ENCODE data around the gene OR1S1.
"Not testable (repeated sequence)": the region's sequence is repeated elsewhere in the genome, so short reads cannot be mapped to it uniquely, and the experiment has no call there.

Gene OR1S1

DNA sequence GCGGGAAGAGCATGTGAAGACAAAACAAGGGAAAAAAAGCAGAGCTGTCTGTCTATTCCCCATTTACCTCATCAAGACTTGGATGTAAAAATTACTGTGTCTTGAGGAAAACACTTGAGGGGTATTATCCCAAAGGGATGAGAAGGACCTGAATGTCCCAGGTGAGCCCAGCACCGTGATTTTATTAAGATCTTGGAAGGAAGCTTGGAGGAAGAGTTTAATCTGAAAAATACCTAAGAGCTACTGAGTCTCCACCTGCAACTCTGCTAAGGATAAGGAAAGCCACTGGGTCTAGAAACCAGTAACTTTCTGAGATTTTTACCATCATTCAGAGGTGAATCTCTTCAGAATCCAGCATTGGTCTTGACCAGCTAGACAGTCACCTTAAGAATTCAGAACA, at the start of gene OR1S1:
OR1S1 (plus strand) TSS at position 301 of the 400 bp plus-strand sequence.
- not testable (repeated sequence) for DNase-seq (ENCODE audit: extremely low read depth in 1 of 2, low read depth in 1 of 2)

DNA sequence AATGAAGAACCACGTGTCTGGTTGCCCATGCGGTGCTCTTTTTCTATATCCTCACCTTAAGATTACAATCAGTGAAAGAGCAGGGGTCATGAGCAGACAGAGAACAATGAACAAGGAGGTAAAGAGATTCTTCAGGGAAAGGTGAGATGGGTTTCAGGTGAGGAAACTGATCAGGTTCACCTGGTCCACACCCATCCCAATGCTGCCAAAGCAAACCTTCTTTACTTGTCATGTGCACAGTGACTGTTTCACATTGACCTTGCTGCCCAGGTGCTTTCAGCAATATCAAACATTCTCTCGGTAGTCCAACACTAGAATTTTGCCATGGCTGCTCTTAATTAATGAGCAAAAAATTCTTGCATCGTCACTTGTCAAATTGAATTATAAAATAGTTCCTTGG, 48.1 kb upstream of the OR1S1 start:
- DNase-seq (ENCODE audit: extremely low read depth in 1 of 2, low read depth in 1 of 2): no peak

DNA sequence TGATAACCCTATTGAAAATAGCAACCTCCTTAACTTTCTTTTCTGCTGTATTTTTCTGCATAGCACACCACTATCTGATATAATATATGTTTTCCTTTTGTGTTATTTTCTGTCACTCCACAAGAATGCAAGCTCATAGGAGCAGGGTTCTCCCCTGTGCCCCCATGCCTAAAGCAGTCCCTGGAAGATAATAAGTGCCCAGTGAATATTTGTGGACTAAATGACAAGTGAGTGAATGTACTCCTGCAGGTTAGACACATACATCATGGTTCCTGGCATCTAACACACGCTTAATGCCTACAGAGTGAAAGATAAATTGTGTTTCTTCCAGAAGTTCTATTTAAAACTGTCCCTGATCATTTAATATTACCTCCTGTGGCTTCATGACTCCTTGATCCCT, 47.5 kb upstream of the OR1S1 start:
- no peak for DNase-seq (ENCODE audit: extremely low read depth in 1 of 2, low read depth in 1 of 2)

DNA sequence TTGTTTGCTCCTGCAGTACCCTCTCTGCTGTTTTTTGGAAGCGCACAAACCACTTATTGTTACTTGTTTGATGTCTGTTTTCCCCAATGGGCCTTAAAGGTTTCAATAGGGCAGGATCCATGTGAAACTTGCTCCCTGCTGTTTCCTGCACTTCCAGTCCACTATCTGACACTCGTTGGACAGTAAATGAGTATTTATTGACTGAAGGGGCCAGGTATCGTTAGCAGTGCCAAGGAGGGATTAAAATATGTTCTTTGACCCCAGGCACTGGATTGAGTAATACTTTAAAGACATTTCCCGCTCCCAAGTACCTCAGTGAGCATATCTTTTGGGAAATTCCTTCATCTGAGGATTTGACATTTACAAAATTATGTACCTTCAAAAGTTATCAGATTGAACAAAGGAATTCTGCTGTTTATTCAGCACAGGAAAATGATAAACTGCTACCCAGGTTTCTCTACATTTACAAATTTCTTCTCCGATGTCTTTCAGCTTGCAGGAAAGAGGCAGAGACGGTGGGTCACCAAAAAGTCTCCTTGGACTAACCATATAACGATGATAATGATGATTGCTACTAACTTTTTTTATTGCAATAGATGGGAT, 46.9 kb upstream of the OR1S1 start:
- no peak for DNase-seq (ENCODE audit: extremely low read depth in 1 of 2, low read depth in 1 of 2)

DNA sequence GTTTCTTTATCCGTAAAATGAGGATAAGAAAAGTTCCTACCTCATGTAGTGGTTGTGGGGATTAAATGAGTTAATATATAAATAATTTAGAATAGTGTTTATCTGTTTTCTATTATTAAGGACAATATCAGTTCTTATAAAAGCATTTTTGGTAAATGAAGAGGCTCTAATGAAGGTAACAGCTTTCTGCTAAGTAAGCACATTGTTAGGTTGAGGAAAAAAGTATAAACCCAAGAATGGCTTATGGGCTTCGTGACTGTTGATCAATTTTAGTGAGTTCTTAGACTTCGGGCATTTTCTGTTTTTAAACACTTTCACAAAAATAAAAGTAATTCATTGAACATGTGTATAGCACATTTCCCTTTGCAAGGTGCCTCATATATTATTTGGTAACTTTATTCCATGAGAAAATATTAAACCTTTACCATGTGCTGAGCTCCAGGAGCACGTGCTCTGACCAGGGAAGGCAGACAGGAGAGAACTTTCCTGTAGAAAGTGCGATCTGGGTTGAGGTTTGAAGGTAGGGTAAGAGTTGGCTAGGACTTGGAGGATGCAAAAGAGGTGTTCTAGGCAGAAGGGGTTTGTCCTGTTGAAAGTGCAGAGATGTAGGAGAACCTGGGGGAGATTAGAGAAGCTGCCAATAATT, 35.0 kb upstream of the OR1S1 start:
- DNase-seq (ENCODE audit: extremely low read depth in 1 of 2, low read depth in 1 of 2): no peak

DNA sequence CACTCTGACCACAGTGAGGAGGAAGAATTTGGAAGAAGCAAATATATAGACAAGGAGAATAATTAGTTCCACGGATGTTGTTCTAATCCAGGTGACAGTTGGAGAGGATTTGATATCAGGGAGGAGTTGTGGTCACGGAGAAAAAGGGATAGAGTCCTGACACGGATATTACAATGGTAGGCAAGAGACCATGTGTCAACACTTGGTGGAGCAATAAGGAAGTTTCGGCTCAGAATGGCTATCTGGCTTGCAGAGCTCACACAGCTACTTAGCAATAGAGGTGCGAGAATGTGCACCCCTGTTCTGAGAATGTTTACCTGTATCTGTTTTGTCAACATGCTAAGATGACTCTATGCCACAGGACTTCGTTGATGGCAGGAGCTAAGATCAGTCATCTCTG, 34.1 kb upstream of the OR1S1 start:
- DNase-seq (ENCODE audit: extremely low read depth in 1 of 2, low read depth in 1 of 2): no peak

DNA sequence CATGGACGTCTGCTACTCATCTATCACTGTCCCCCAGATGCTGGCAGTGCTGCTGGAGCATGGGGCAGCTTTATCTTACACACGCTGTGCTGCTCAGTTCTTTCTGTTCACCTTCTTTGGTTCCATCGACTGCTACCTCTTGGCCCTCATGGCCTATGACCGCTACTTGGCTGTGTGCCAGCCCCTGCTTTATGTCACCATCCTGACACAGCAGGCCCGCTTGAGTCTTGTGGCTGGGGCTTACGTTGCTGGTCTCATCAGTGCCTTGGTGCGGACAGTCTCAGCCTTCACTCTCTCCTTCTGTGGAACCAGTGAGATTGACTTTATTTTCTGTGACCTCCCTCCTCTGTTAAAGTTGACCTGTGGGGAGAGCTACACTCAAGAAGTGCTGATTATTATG, 32.9 kb upstream of the OR1S1 start:
- DNase-seq (ENCODE audit: extremely low read depth in 1 of 2, low read depth in 1 of 2): no peak

DNA sequence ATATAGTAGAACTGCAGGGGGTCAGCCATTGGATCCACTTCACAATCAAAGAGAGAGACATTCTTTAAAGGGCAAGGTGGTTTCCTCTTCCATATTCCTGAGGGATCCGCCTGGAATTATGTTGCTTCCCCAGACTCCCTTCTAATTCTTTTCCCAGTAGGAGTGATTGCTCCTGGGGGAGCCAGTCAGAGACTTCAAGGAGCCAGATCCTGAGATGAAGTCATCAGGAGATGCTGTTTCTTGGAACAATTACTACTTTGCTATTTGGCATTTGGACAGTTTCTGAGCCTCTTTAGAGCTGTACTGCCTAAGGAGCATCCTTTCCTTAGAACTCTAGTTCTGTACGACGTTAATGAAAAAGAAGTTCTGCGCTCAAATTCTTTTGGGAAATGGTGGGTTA, 25.6 kb upstream of the OR1S1 start:
- no peak for DNase-seq (ENCODE audit: extremely low read depth in 1 of 2, low read depth in 1 of 2)

DNA sequence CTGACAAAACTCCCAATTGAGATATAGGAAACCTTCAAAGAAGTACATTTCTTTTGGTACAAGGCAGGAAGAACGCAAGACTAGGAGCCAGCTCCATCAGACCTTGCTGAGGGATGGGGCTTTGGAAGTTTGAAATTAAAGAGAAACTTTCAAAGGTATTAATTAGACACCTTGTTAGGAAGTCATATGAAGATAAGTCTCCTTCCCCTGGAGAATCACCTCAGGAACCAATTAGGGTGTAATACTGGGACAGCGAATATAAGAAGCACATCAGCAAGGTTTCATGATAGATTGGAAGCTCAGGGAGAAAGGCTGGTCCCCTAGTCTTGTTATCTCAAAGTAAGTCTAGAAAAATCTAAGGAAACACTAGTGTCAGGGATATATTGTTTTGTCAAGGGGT, 23.8 kb upstream of the OR1S1 start, which contains the start of gene OR9Q2:
OR9Q2 (plus strand) TSS at position 301 of the 400 bp plus-strand sequence. CDS start 1,421 bp downstream, outside the sequence.
- DNase-seq (ENCODE audit: extremely low read depth in 1 of 2, low read depth in 1 of 2): no peak

DNA sequence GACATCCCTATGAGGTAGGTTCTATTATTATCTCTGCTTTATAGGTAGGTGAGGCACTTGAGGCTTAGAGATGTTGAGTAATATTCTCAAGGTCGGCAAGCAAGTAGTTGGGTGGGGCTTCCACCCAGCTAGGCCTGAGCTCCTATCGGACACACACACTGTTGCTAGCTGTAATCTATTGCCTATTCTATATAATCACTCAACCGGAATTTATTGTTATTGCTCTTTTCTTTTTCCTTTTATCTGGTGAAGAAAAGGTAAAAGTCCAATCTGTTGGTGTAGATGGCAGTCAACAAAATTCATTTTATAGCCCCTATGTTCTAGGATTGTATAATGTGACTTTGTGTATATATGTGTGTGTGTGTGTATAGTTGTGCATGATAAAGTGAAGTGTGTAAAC, 20.3 kb upstream of the OR1S1 start:
- DNase-seq (ENCODE audit: extremely low read depth in 1 of 2, low read depth in 1 of 2): no peak

DNA sequence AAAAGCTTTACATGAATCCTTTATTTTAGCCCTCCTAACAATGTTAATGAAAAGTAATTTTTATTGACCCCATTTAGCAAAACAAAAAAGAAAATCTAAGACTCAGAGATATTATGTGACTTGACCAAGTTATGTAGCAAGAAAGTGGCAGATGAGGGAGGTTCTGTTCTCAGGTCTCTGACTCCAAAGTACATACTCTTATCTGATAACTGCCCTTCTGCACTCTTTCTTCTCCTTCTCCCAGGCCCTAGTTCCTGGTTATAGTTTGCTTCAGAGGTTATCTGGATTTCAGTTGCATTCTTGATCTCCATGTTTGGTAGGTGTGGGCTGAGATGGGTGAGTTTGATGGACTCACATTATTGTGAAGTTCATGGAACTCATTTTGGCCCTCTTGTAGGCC, 19.1 kb upstream of the OR1S1 start:
- no peak for DNase-seq (ENCODE audit: extremely low read depth in 1 of 2, low read depth in 1 of 2)

DNA sequence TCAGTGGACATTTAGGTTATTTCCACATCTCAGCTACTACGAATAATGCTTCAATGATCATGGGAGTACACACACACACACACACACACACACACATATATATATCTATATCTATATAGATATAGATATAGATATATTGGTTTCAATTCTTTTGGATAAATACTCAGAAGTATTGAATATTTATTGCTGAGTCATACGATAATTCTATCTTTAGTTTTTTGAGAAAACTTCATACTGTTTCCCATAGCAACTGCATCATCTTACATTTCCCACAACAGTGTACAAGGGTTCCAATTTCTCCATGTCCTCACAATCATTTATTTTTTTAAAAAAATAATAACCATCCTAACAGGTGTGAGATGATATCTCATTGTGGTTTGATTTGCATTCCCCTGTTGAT, 16.6 kb upstream of the OR1S1 start:
- no peak for DNase-seq (ENCODE audit: extremely low read depth in 1 of 2, low read depth in 1 of 2)

DNA sequence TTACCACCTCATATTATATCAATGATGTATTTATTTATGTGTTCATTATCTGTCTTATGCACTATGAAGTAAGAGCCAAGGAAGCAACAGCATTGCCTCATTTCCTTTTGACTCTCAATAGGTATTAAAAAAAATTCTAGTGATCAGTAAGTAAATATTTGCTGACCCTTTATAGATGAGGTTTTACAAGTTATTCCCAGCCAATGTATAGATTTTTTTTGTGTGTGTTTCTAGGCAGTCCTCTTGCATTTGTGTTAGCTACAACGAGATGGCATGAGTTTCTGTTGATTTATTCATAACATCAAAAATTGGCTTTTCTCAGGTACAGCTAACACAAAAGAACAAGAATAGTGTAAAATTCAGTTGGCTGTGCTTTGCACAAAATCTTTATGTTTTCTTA, 13.2 kb upstream of the OR1S1 start:
- DNase-seq (ENCODE audit: extremely low read depth in 1 of 2, low read depth in 1 of 2): no peak

DNA sequence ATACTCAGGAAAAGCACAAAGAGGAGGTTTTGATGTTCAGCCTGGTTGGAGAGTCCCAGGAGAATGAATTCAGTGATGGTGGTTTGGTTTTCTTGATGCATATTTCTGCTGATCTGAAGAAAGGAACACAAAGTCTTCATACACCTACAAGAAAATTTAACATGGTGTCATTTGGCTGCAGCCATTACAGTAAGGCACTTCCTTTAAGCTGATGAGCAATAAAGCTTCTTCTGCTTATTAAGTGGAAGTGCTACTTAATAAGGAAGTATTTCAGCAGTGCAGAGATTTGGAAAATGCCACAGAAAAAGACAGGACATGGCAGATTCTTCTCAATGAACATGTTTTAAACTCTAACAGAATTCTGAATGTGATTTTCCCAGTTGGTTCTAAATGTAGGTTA, 8.5 kb upstream of the OR1S1 start, which contains the start of gene OR1S2:
OR1S2 (minus strand) TSS at position 101 of the 400 bp plus-strand sequence; CDS start at position 101, 0 bp downstream.
- no peak for DNase-seq (ENCODE audit: extremely low read depth in 1 of 2, low read depth in 1 of 2)

DNA sequence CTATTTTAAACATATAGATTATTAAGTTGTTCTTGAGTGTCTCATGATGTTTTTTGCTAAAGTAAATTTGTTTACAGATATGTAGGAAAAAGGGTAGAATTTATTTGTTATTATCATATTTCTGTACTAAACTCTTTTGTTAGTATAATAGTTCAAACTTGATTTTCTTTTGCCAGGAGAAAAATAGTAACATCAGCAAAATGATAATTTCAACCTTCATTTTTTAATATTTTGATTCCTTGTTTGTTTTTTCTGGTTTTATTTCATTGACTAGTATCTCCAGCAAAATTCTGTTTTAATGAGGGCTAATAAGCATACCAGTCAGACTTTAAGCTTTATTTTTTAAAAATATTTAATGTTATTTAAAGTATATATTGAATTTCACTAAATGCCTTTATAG, 4.0 kb downstream of the OR1S1 start:
- no peak for DNase-seq (ENCODE audit: extremely low read depth in 1 of 2, low read depth in 1 of 2)

DNA sequence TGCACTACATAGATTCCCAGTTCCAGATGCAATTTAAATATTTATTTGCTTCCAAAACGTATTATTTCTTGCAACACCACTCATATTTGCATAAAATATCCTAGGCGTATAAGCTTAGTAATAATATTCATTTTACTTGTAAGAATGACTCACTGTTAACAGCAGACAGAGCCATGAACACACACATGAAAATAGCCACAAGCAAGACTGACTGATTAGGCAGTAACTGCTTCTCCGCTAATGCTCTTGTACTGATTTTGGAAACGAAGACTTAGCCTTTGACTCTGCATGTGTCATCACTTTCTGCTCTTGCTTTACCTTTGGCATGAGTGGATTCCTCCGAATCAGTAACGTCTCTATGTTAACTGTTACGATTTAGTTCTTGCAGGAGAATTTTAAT, 10.2 kb downstream of the OR1S1 start:
- no peak for DNase-seq (ENCODE audit: extremely low read depth in 1 of 2, low read depth in 1 of 2)

DNA sequence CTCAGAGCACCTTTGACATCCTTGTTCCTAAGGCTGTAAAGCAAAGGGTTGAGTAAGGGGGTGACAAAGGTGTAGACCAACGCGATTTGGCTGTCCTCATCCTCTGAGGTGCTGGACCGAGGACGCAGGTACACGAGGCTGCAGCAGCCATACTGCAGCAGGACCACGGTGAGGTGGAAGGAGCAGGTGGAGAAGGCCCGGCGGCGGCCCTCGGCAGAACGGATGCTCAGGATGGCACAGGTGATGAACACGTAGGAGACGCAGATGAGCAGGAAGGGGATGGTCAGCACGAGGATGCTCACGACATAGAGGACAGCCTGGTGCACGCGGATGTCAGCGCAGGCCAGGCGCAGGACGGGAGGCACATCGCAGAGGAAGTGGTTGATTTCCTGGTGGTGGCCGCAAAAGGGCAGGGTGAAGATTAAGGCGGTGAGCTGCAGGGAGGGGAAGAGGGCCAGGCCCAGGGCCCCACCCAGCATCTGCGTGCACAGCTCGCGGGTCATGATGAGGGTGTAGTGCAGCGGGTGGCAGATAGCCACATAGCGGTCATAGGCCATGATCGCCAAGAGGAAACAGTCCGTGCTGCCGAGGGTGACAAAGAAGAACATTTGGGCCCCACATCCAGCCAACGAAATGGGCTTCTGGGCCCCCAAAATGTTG, 15.6 kb downstream of the OR1S1 start:
- DNase-seq (ENCODE audit: extremely low read depth in 1 of 2, low read depth in 1 of 2): no peak

DNA sequence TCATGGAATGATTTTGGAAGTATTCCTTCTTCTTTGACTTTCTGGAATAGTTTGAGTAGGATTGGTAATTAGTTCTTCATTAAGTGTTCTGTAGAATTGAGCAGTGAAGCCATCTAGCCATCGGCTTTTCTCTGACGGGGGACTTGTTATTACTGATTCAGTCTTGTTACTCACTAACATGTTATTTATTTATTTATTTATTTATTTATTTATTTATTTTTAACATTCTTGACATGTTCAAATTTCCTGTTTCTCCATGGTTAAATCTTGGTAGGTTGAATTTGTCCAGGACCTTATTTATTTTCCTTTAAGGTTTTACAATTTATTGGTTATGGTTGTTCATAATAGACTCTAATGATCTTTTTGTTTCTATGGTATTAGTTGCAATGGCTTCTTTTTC, 31.4 kb downstream of the OR1S1 start:
- no peak for DNase-seq (ENCODE audit: extremely low read depth in 1 of 2, low read depth in 1 of 2)

DNA sequence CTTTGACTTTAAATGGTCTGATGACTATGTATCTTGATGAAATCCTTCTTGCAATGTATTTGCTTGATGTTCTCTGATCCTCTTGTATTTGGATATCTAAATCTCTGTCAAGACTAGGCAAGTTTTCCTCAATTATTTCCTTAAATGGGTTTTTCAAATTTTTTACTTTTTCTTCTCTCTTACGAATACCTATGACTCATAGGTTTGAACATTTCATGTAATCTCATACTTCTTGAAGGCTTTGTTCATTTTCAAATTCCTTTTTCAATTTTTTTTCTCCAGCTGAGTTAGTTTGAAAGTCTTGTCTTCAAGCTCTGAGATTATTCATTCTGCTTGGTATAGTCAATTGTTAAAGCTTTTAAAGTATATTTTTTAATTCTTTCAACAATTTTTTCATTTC, 42.4 kb downstream of the OR1S1 start:
- DNase-seq (ENCODE audit: extremely low read depth in 1 of 2, low read depth in 1 of 2): no peak

DNA sequence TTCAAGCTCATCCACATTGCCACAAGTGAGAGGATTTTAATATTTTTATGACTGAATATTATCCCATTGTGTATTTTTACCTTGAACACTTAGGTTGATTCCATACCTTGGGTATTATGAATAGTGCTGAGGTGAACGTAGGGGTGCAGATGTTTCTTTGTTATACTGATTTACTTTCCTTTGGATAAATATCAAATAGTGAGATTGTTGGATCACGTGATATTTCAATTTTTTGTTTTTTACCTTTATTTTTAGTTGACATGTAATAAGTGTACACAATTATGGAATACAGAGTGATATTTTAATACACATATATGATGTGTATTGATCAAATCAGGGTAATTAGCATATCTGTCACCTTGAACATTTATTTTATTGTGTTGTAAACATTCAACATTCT, 47.5 kb downstream of the OR1S1 start:
- DNase-seq (ENCODE audit: extremely low read depth in 1 of 2, low read depth in 1 of 2): no peak

Measured in stimulated activated CD8-positive, alpha-beta memory T cell treated with anti-CD3 and anti-CD28 coated beads, Interleukin-7, amount 100 ng/mL, for 48 hours (primary cell).